ENCODE measurements around the gene LRMDA. TPM values are rescaled to one million over a fixed set of nuclear protein-coding genes. Genes with fewer than 3 reads are reported as not detected.

Gene LRMDA
- polyA plus RNA-seq, 2 of the 4 experiments (the other 2 are of a cell fraction): 4.6 to 5.2 TPM

DNA sequence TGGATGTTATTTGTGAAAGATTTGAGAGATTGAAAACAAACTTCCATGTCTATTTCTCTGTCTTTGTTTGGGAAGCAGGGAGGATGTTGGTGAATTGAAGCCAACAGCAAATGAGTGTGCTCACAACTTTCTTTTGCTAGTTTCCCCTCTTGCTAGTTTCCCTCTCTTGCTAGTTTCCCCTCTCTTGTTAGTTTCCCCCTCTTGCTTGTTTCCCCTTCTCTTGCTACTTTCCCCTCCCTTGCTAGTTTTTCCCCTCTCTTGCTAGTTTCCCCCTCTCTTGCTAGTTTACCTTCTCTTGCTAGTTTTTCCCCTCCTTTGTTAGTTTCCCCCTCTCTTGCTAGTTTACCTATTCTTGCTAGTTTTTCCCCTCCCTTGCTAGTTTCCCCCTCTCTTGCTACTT is 613.3 kb downstream of the LRMDA start:
- TF ChIP-seq NR3C1 (IDR thresholded peaks at IDR 0.05) (no peak), HDAC2 (IDR thresholded peaks at IDR 0.05) (no peak)
- TF ChIP-seq, protein P1, sequence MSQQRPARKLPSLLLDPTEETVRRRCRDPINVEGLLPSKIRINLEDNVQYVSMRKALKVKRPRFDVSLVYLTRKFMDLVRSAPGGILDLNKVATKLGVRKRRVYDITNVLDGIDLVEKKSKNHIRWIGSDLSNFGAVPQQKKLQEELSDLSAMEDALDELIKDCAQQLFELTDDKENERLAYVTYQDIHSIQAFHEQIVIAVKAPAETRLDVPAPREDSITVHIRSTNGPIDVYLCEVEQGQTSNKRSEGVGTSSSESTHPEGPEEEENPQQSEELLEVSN (IDR thresholded peaks at IDR 0.05; ENCODE audit: borderline replicate concordance, low read depth): no peak
- TF ChIP-seq, protein P2, sequence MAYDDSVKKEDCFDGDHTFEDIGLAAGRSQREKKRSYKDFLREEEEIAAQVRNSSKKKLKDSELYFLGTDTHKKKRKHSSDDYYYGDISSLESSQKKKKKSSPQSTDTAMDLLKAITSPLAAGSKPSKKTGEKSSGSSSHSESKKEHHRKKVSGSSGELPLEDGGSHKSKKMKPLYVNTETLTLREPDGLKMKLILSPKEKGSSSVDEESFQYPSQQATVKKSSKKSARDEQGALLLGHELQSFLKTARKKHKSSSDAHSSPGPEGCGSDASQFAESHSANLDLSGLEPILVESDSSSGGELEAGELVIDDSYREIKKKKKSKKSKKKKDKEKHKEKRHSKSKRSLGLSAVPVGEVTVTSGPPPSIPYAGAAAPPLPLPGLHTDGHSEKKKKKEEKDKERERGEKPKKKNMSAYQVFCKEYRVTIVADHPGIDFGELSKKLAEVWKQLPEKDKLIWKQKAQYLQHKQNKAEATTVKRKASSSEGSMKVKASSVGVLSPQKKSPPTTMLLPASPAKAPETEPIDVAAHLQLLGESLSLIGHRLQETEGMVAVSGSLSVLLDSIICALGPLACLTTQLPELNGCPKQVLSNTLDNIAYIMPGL (CRISPR knock-in tag; IDR thresholded peaks at IDR 0.05; ENCODE audit: borderline replicate concordance): no peak
- no peak for DNase-seq (ENCODE audit: low read depth in 1 of 2, low spot score in 1 of 2)
- POLR2A ChIA-PET: no interaction called here
- no peak for ATAC-seq
- Histone ChIP-seq H3K4me3 (no peak overlapping the region), H3K27ac (no peak overlapping the region), H3K9me3 (no peaks in the 10 kb centered on the region; the same call in 2 of the 3 replicates), H3K4me1 (no peaks in the 10 kb centered on the region), H3K4me2 (no peak overlapping the region)
- CTCF ChIA-PET: no interaction called here
- FAIRE-seq: no peak

DNA sequence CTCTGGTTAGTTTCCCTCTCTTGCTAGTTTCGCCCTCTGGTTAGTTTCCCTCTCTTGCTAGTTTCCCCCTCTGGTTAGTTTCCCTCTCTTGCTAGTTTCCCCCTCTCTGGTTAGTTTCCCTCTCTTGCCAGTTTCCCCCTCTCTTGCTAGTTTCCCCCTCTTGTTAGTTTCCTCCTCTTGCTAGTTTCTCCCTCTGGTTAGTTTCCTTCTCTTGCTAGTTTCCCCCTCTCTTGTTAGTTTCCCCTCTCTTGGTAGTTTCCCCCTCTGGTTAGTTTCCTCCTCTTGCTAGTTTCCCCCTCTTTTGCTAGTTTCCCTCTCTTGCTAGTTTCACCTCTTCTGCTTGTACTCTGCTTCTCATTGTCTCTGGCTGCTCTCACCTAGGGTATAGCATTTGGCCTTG is 613.8 kb downstream of the LRMDA start:
- TF ChIP-seq HOXB5 (CRISPR knock-in tag; IDR thresholded peaks at IDR 0.05) (no peak), ESRRA (IDR thresholded peaks at IDR 0.05; ENCODE audit: borderline replicate concordance, low read length) (no peak), EHMT2 (IDR thresholded peaks at IDR 0.05; ENCODE audit: low read depth) (no peak), EHF (CRISPR knock-in tag; IDR thresholded peaks at IDR 0.05) (no peak), SMC3 (IDR thresholded peaks at IDR 0.05) (no peak), NFE2L2 (conservative IDR thresholded peaks at IDR 0.05; ENCODE audit: low read length) (no peak), MAFK (IDR thresholded peaks at IDR 0.05; ENCODE audit: partially characterized antibody) (no peak), HOXB13 (CRISPR knock-in tag; IDR thresholded peaks at IDR 0.05; ENCODE audit: low read depth) (no peak), FOSB (CRISPR knock-in tag; IDR thresholded peaks at IDR 0.05) (no peak), TFCP2L1 (CRISPR knock-in tag; IDR thresholded peaks at IDR 0.05) (no peak), HEYL (CRISPR knock-in tag; IDR thresholded peaks at IDR 0.05) (no peak), POLR2A (IDR thresholded peaks at IDR 0.05; ENCODE audit: low read length) (no peak)
- TF ChIP-seq, protein P3, sequence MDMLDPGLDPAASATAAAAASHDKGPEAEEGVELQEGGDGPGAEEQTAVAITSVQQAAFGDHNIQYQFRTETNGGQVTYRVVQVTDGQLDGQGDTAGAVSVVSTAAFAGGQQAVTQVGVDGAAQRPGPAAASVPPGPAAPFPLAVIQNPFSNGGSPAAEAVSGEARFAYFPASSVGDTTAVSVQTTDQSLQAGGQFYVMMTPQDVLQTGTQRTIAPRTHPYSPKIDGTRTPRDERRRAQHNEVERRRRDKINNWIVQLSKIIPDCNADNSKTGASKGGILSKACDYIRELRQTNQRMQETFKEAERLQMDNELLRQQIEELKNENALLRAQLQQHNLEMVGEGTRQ (IDR thresholded peaks at IDR 0.05): no peak
- TF ChIP-seq, protein P4, sequence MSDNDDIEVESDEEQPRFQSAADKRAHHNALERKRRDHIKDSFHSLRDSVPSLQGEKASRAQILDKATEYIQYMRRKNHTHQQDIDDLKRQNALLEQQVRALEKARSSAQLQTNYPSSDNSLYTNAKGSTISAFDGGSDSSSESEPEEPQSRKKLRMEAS (IDR thresholded peaks at IDR 0.05): no peak
- TF ChIP-seq, protein P5, sequence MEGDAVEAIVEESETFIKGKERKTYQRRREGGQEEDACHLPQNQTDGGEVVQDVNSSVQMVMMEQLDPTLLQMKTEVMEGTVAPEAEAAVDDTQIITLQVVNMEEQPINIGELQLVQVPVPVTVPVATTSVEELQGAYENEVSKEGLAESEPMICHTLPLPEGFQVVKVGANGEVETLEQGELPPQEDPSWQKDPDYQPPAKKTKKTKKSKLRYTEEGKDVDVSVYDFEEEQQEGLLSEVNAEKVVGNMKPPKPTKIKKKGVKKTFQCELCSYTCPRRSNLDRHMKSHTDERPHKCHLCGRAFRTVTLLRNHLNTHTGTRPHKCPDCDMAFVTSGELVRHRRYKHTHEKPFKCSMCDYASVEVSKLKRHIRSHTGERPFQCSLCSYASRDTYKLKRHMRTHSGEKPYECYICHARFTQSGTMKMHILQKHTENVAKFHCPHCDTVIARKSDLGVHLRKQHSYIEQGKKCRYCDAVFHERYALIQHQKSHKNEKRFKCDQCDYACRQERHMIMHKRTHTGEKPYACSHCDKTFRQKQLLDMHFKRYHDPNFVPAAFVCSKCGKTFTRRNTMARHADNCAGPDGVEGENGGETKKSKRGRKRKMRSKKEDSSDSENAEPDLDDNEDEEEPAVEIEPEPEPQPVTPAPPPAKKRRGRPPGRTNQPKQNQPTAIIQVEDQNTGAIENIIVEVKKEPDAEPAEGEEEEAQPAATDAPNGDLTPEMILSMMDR (IDR thresholded peaks at IDR 0.05): no peak
- DNase-seq (ENCODE audit: low read depth in 1 of 2, low spot score in 1 of 2): no peak
- Histone ChIP-seq H3K27ac (no peak overlapping the region), H3K9me3 (no peaks in the 10 kb centered on the region), H3K4me3 (no peak overlapping the region), H3K4me1 (no peaks in the 10 kb centered on the region), H3K4me2 (no peak overlapping the region)
- WGBS (ENCODE audit: missing lambda C conversion rate): 58% methylated on average over 1 of the region's 1 CpG
- no peak for ATAC-seq
- CTCF ChIA-PET: interaction anchor here (1.9 kb wide), 1 partner anchor 8 kb away, joined by 7 read pairs; no protein-coding TSS in a partner anchor
- no peak for FAIRE-seq
- POLR2A ChIA-PET: no interaction called here

DNA sequence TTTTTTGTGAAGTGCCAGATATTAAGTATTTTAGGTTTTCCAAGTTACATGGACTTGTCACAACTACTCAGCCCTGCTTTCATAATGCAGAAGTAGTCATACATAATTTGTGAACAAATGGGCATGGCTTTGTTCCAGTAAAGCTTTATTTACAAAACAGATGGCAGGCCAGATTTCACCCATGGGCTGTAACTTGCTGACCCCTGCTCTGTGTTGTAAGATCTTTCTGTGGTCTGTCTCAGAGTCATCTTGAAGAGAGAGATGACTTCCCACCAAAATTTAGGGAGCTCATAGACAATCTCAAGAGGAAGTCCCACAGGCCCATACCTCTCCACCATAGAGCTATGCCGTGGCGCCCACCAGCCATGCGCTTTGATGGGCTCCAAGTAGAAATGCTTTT is 616.1 kb downstream of the LRMDA start:
- ChIA-PET CTCF (interaction anchor here (0.6 to 2.1 kb wide), 7 partner anchors 8 to 652 kb away, joined by 3 to 11 read pairs (median 4); no protein-coding TSS in a partner anchor), POLR2A (no interaction called here)
- Histone ChIP-seq H3K27ac (no peak overlapping the region), H3K4me1 (no peaks in the 10 kb centered on the region), H3K4me2 (no peak overlapping the region), H3K4me3 (no peak overlapping the region), H3K9me3 (no peaks in the 10 kb centered on the region)
- no peak for FAIRE-seq
- WGBS (ENCODE audit: missing lambda C conversion rate): 85% methylated on average over 3 of the region's 3 CpGs
- no peak for DNase-seq (ENCODE audit: low read depth in 1 of 2, low spot score in 1 of 2)
- ATAC-seq: no peak
- TF ChIP-seq MAZ (IDR thresholded peaks at IDR 0.05; ENCODE audit: borderline replicate concordance, low read depth, low read length) (no peak), KDM5A (IDR thresholded peaks at IDR 0.05) (no peak), JUN (IDR thresholded peaks at IDR 0.05) (no peak), CBX2 (IDR thresholded peaks at IDR 0.05; ENCODE audit: borderline replicate concordance, low read depth) (no peak), FOSL2 (IDR thresholded peaks at IDR 0.05) (no peak), FOSL2 (CRISPR knock-in tag; IDR thresholded peaks at IDR 0.05) (no peak), FOXS1 (CRISPR knock-in tag; IDR thresholded peaks at IDR 0.05) (no peak), EHF (CRISPR knock-in tag; IDR thresholded peaks at IDR 0.05) (no peak), SMC3 (IDR thresholded peaks at IDR 0.05) (no peak), MYC (IDR thresholded peaks at IDR 0.05; ENCODE audit: borderline replicate concordance, low read length) (no peak), FOSB (CRISPR knock-in tag; IDR thresholded peaks at IDR 0.05) (no peak), NPAS2 (CRISPR knock-in tag; IDR thresholded peaks at IDR 0.05; ENCODE audit: borderline replicate concordance) (no peak)
- TF ChIP-seq, protein P6, sequence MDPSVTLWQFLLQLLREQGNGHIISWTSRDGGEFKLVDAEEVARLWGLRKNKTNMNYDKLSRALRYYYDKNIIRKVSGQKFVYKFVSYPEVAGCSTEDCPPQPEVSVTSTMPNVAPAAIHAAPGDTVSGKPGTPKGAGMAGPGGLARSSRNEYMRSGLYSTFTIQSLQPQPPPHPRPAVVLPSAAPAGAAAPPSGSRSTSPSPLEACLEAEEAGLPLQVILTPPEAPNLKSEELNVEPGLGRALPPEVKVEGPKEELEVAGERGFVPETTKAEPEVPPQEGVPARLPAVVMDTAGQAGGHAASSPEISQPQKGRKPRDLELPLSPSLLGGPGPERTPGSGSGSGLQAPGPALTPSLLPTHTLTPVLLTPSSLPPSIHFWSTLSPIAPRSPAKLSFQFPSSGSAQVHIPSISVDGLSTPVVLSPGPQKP (IDR thresholded peaks at IDR 0.05; ENCODE audit: low read depth, low read length): no peak
- TF ChIP-seq, protein P7, sequence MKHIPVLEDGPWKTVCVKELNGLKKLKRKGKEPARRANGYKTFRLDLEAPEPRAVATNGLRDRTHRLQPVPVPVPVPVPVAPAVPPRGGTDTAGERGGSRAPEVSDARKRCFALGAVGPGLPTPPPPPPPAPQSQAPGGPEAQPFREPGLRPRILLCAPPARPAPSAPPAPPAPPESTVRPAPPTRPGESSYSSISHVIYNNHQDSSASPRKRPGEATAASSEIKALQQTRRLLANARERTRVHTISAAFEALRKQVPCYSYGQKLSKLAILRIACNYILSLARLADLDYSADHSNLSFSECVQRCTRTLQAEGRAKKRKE (CRISPR knock-in tag; IDR thresholded peaks at IDR 0.05; ENCODE audit: low read depth): no peak

All from A549 (cell line).